Measurements from ENCODE around the gene CELA2A. TPM values are rescaled to one million over a fixed set of nuclear protein-coding genes. Genes with fewer than 3 reads are reported as not detected.

The CELA2A gene
- total and polyA plus RNA-seq, 2 donors (not counting 3 experiments of a cell fraction or from before 2014, with no cell fraction given) = not detected

DNA sequence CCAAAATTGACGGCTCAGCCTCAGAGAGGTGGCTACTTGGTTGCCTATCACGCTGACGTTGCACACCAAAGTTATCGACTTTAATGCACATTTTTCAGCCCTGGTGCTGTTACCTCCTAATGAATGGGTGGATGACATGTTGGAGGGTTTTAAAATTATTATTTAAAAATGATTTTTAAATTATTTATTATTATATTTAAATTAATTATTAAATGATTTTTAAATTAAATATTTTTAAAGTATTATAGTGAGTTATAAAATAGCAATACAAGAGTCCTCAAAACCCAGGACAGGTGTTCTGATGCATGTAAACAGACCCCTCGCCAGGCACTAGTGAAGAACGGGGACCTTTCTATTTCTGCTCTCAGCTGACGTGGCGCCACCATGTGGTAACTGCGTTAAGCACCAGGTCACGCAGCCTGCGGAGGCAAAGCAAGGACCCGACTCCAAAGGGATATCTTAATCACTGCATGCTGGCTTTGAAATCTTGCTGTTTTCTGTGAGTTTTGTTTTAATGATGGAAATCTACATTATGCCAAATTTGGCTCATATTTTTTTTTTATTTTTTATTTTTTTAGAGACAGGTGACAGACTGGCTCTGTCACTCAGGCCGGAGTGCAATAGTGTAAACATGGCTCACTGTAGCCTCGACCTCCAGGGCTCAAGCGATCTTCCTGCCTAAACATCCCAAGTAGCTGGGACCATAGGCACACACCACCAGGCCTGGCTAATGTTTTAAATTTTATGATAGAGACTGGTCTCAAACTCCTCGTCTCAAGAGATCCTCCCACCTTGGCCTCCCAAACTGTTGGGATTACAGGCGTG, 44.9 kb downstream of the CELA2A start:
- Histone ChIP-seq H3K9me1 (replicated peaks; ENCODE audit: control insufficient read depth, extremely low read depth, insufficient read depth, low read length) (no peaks in the 10 kb centered on the region), H3K36me3 (ENCODE audit: control insufficient read depth in 2 of 2, extremely low read depth in 1 of 2, insufficient read depth in 2 of 2, low read length in 2 of 2) (no peaks in the 10 kb centered on the region), H2AFZ (ENCODE audit: low read depth, low read length) (no peak overlapping the region), H3K27me3 (ENCODE audit: control insufficient read depth in 2 of 2, insufficient read depth in 2 of 2, low read length in 2 of 2) (no peaks in the 10 kb centered on the region), H3K9ac (replicated peaks; ENCODE audit: extremely low read depth, insufficient read depth, low read length) (no peak overlapping the region), H3K4me1 (ENCODE audit: control insufficient read depth, extremely low read depth, insufficient read depth, low read length) (no peaks in the 10 kb centered on the region), H3K4me2 (ENCODE audit: insufficient read depth, low read length) (no peak overlapping the region), H3K79me2 (ENCODE audit: control insufficient read depth, insufficient read depth, low read length) (no peaks in the 10 kb centered on the region), H3K4me3 (replicated peaks in 1 of 3; ENCODE audit: insufficient read depth in 1 of 3, low read depth in 1 of 3, low read length in 3 of 3) (no peak overlapping the region), H3K9me3 (replicated peaks; ENCODE audit: control insufficient read depth, insufficient read depth, low read length) (no peaks in the 10 kb centered on the region), H4K20me1 (replicated peaks; ENCODE audit: control insufficient read depth, extremely low read depth, insufficient read depth, low read length) (no peaks in the 10 kb centered on the region), H3K27ac (ENCODE audit: insufficient read depth, low read depth, low read length) (no peak overlapping the region)
- DNase-seq (ENCODE audit: low read depth, low spot score) = peak; percentile 55
- FAIRE-seq = peak; percentile 90
- dilution Hi-C loops (cut with MboI; ENCODE audit: extremely low pct_ligation_motif_present, low sequenced_read_pairs) = no loop called here
- CTCF ChIA-PET = interaction anchor here (1.0 to 1.6 kb wide), 4 partner anchors 10 to 178 kb away, joined by 3 to 16 read pairs (median 4); no protein-coding TSS in a partner anchor
- TF ChIP-seq, protein P1, sequence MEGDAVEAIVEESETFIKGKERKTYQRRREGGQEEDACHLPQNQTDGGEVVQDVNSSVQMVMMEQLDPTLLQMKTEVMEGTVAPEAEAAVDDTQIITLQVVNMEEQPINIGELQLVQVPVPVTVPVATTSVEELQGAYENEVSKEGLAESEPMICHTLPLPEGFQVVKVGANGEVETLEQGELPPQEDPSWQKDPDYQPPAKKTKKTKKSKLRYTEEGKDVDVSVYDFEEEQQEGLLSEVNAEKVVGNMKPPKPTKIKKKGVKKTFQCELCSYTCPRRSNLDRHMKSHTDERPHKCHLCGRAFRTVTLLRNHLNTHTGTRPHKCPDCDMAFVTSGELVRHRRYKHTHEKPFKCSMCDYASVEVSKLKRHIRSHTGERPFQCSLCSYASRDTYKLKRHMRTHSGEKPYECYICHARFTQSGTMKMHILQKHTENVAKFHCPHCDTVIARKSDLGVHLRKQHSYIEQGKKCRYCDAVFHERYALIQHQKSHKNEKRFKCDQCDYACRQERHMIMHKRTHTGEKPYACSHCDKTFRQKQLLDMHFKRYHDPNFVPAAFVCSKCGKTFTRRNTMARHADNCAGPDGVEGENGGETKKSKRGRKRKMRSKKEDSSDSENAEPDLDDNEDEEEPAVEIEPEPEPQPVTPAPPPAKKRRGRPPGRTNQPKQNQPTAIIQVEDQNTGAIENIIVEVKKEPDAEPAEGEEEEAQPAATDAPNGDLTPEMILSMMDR (IDR thresholded peaks at IDR 0.05; ENCODE audit: extremely low read depth in 1 of 2, insufficient read depth in 1 of 2, low read depth in 1 of 2, low read length in 2 of 2) = peak; percentile 84 to 86
- TF ChIP-seq, protein P2, sequence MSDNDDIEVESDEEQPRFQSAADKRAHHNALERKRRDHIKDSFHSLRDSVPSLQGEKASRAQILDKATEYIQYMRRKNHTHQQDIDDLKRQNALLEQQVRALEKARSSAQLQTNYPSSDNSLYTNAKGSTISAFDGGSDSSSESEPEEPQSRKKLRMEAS (IDR thresholded peaks at IDR 0.05; ENCODE audit: insufficient read depth, insufficient read length) = no peak
- no TSS peak for BruUV-seq (replicated peaks)
- POLR2A ChIA-PET = no interaction called here
- intact Hi-C loops (cut with micrococcal nuclease) = loop anchor here (1.0 kb wide), 2 partner anchors 70 to 178 kb away; no protein-coding TSS in a partner anchor

DNA sequence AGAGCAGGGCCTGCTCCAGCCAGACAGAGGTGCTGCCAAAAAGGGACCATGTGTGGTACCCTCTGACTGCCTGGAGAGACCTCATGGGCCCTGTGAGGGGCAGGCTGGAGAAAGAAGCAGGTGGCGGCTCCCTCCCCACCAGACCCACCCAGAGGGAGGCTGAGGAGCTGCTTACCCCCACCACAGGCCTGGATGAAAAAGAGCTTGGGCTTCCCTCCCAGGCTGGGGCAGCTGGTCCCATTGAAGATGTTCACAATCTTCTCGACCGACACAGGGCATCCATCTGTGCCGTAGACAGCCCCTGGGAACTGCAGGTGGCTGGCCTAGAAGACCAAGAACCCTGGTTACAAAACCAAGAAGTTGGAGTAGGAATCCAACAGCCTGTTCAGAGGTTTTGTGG, 47.9 kb downstream of the CELA2A start:
- Histone ChIP-seq H2AFZ (ENCODE audit: low read depth, low read length) (no peak overlapping the region), H3K4me1 (ENCODE audit: control insufficient read depth, extremely low read depth, insufficient read depth, low read length) (no peaks in the 10 kb centered on the region), H3K36me3 (ENCODE audit: control insufficient read depth in 2 of 2, extremely low read depth in 1 of 2, insufficient read depth in 2 of 2, low read length in 2 of 2) (no peaks in the 10 kb centered on the region), H3K79me2 (ENCODE audit: control insufficient read depth, insufficient read depth, low read length) (no peaks in the 10 kb centered on the region), H3K4me3 (replicated peaks in 1 of 3; ENCODE audit: insufficient read depth in 1 of 3, low read depth in 1 of 3, low read length in 3 of 3) (no peak overlapping the region), H3K9me3 (replicated peaks; ENCODE audit: control insufficient read depth, insufficient read depth, low read length) (no peaks in the 10 kb centered on the region), H3K27me3 (ENCODE audit: control insufficient read depth in 2 of 2, insufficient read depth in 2 of 2, low read length in 2 of 2) (no peaks in the 10 kb centered on the region), H4K20me1 (replicated peaks; ENCODE audit: control insufficient read depth, extremely low read depth, insufficient read depth, low read length) (no peaks in the 10 kb centered on the region), H3K4me2 (ENCODE audit: insufficient read depth, low read length) (no peak overlapping the region), H3K27ac (ENCODE audit: insufficient read depth, low read depth, low read length) (no peak overlapping the region), H3K9ac (replicated peaks; ENCODE audit: extremely low read depth, insufficient read depth, low read length) (no peak overlapping the region), H3K9me1 (replicated peaks; ENCODE audit: control insufficient read depth, extremely low read depth, insufficient read depth, low read length) (no peaks in the 10 kb centered on the region)
- intact Hi-C loops (cut with micrococcal nuclease) = no loop called here
- FAIRE-seq (no peak), DNase-seq (ENCODE audit: low read depth, low spot score) (no peak)
- ChIA-PET CTCF (interaction anchor here (2.6 kb wide), 1 partner anchor 181 kb away, joined by 8 read pairs; no protein-coding TSS in a partner anchor), POLR2A (no interaction called here)
- dilution Hi-C loops (cut with MboI; ENCODE audit: extremely low pct_ligation_motif_present, low sequenced_read_pairs) = no loop called here
- BruUV-seq (replicated peaks) = no TSS peak
- no peak for TF ChIP-seq EZH2 (IDR thresholded peaks at IDR 0.05; ENCODE audit: borderline replicate concordance, low read depth, low read length, severe bottlenecking)
- no peak for TF ChIP-seq JUN (IDR thresholded peaks at IDR 0.05; ENCODE audit: borderline replicate concordance, insufficient read depth, insufficient read length, low read depth)
- TF ChIP-seq FOS (IDR thresholded peaks at IDR 0.05; ENCODE audit: borderline replicate concordance, insufficient read depth, low read length) = no peak
- no peak for TF ChIP-seq GATA2 (IDR thresholded peaks at IDR 0.05; ENCODE audit: insufficient read depth, insufficient read length, low read depth, low read length)
- TF ChIP-seq MYC (IDR thresholded peaks at IDR 0.05; ENCODE audit: low read depth, low read length) = no peak
- TF ChIP-seq, protein P2 (IDR thresholded peaks at IDR 0.05; ENCODE audit: insufficient read depth, insufficient read length) = no peak
- TF ChIP-seq, protein P1 (IDR thresholded peaks at IDR 0.05; ENCODE audit: extremely low read depth in 1 of 2, insufficient read depth in 1 of 2, low read depth in 1 of 2, low read length in 2 of 2) = no peak
- TF ChIP-seq POLR2A (IDR thresholded peaks at IDR 0.05; ENCODE audit: low read depth, low read length) = no peak
- no peak for TF ChIP-seq POLR2AphosphoS5 (IDR thresholded peaks at IDR 0.05; ENCODE audit: insufficient read depth, low read depth, low read length)

Measured in endothelial cell of umbilical vein (primary cell).